HG03139 (cell line): ENCODE measurements around the gene EFCAB12.
A peak's percentile ranks its signal among the peaks of the same experiment; 100 is the strongest.
"Not testable (repeated sequence)": the region's sequence is repeated elsewhere in the genome, so short reads cannot be mapped to it uniquely, and the experiment has no call there.

Experiments used
- ATAC-seq: cut with Tn5 transposase; IDR thresholded peaks from one replicate; pipeline ENCODE4 v1.9.1; 2021; ENCODE audit not compliant: unreplicated experiment

The EFCAB12 gene

DNA sequence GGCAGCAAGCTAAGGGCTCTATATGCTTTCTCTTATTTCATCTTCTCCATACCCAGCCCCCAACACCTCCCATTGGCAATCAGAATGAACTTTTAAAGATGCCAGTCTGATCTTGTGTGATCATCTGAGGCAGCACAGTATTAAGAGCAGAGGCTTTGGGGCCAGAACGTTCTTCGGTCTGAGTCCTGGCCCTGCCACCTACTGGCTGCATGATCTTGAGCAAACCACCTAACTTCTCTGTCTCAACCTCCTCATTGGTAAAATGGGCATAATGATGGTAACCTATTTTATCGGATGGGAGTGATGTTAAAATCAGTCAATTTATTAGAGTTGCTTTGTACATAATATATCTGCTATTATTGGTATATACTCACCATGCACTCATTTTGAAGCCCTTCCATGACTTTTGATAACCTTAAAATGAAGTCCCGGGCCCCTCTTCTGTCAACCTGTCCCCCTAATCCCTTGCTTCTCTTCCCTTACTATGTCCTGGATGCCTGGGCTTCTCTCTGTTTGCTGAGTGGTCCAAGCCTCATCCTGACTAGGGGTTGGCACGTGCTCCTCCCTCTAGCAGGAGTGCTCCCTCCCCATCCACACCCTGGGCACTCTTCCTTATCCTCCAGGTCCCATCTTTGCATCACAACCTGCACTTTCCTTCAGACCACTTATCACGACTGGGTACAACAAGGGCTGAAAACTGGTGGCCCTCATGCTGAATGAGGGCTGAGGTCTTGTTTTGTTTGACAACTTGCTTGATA is 6.3 kb downstream of the EFCAB12 start:
- no peak for ATAC-seq

DNA sequence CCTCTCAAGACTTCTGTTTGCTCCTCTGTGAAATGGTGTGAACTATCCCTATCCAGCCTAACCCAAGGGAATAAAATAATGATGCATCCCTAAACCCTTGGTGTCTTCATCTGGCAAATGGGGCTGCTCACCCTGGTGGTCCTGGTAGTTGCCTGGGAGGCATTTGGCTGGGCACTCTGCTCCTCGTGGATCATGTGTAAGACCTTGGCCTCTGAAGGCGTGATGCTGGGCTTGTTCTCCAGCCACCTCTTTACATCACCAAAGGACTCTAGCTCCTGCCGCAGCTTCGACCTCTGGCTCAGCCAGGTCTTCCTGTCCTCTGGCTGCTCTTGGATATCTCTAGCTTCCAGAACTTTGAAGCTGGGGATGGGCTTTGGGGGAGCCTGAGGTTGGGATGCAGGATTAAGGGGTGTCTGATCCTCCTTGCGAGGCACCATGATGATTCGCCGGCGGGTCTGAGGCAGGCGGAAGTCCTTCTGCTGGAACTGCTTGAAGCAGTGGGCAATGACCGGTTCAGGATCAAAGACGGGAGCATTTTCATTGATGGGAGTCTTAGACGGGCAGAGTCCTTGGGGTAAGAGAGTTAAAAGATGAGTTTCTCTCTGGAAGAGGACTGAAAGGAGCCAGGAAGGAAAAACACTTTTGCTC is 7.1 kb downstream of the EFCAB12 start:
- no peak for ATAC-seq

DNA sequence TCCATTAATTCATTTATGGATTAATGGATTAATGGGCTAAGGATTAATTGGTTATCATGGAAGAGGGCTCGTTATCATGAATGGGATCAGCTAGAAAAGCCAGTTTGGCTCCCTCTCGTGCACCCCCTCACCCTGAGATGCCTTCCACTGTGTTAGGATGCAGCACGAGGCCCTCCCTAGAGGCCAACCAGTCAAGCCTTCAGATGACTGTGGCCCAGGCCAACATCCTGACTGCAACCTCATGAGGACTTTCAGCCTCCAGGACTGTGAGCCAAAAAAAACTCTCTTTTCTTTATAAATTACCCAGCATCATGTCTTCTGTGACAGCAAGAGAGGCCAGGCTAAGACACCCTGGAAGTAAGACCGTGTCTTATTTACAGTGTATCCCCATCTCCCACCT is 9.0 kb downstream of the EFCAB12 start:
- no peak for ATAC-seq

DNA sequence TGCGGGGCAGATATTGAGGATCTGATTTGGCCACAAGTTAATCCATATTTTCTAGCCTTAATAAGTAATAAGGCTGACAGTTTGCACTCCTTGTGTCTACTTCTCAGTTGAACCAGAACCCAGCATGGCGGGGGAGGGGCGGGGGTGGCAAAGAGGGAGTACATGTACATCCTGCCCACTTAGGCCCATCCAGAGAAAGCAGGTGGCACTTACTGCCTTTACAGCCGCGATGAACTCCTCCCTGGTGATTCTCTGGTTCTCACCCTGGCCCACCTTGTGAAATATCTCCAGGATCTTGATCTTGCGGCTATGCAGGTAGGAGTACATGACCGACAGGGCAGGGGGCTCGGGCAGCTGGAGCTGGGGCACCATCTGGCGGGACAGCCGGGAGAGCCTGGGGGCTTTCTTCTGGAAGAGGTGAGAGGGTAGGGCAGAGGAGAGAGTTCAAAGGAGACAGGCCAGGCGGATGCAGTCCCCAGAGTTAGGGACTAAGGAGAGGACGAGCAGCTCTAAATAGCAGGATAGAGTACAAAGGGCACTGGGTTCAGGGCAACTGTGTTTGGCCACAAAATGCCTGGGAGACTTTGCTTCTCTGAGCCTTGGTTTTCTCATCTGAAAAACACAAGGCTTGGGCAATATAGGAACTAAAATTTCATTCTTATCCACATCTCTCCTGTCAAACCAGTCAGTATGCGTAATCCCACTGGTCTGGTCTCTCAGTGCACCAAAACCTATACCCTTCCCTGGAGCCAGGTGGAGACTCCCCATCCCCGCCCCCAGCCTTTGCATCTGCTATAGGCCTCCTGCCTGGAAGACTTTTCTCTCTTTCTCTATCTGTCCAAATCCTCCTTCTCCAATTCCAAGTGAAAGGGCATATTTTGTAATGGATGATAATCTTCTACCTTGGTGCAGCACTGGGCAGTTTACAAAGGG is 10.1 kb downstream of the EFCAB12 start:
- ATAC-seq, result no peak

DNA sequence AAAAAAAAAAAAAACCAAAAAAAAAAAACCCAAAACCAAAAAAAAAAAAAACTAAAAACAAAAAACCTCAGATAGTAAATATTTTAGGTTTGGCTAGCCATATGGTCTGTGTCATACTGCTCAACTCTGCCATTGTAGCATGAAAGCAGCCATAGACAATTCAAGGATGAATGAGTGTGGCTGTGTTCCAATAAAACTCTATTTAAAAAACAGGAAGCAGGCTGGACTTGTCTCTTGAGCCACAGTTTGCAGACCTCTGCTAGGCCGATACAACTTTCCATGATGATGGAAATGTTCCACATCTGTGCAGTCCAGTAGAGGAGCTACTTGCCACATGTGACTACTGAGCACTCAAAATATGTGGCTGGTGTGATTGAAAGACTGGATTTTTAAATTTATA is 11.1 kb downstream of the EFCAB12 start:
- no peak for ATAC-seq

DNA sequence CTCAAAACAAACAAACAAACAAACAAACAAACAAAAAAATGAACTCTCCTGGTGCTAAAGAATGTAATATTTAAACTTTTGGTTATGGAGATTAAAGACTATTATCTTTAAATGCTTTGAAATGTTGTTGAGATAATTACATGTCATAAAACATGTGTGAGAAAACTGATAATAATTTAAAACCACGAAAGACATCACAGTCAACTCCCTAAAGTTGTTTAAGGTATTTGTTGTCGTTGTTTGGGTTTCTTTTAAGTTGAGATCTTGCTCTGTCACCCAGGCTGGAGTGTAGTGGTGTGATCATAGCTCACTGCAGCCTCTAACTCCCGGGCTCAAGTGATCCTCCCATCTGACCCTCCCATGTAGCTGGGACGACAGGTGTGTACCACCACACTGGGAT is 12.0 kb downstream of the EFCAB12 start:
- no peak for ATAC-seq

DNA sequence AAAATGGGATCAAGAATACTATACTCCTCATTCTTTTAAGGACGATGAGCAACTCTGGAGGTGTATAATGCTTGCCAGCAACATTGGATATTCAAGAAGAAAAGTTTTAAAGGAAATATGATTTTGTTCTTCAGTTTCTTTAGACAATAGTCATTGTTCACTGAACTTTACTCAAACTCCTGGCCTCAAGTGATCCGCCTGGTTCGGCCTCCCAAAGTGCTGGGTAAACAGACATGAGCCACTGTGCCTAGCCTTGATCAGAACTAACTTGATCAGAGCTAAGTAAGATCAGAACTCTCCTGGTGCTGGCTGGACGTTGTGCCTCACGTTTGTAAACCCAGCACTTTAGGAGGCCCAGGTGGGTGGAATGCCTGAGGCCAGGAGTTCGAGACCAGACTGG is 12.6 kb downstream of the EFCAB12 start:
- ATAC-seq, result no peak

DNA sequence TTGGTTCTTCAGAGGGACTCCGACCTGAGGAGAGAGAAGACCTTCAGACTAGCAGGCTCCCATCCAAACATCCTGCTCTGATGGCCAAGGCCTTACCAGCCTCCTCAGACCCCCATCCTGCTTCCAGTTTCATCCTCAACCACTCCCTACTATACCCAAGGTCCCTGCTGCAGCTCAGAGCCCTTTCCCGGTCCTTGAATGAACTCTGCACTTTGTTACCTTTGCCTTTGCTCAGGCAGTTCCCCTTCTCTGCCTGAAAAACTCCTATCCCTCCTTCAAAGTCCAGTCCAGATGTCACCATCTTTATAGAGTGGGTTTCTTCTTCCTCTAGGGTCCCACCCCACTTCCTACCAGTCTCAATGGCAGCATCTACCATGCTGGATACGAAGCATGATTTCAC is 13.1 kb downstream of the EFCAB12 start:
- ATAC-seq, result no peak

DNA sequence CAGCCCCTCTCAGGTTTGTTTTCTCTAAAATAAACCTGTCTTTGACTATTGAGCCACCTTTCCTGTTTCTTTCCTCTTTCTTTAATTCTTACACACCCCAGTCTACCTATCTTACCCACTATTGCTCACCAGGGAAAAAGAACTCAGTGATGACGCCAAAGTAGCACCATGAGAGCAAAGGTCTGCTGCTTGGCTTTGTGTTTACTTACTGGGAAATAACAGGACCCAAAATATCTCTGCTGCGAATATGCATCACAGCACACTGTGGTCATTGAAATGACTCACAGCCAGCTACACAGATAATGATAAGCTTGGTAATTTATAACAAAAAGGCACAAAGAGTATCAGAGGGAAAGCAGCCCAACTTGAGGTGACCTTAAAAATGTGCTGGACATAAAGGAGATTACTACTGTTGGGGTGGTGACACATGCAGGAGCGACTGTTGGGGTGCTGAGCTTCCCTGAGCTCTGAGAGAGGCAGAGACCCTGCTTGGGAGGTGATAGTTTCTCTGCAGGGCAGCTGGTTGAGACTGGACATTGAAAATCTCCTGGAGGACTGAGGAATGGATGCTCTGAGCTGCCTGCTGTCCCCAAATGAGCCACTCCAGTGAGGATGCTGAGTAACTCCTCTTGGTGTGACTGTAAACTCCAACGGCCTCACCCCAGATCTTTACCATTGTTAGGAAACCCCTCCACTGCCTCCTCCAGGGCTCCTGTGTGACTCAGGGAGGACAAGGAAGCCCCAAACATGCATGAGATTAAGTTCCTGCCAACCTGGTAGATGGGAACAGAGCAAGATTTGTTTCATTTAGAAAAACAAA is 14.5 kb downstream of the EFCAB12 start:
- peak; percentile 83 for ATAC-seq

DNA sequence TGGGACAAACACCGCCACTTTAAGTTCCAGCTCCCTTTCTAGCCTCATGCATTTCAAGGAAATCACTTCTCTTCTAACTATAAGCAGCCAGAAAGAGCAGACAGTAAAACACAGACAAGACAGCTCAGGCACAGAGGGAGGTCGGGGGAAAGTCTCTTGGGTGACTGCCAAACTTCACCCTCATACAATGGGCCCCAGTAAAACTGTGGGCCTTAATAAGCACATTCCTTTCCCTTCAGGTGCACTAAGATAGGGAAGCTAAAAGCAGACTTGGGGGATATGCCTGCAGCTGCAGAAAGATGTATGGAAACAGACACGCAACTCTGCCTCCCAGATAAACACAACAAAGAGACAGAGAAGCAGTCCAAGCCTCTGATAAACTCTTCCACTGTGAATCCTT is 15.2 kb downstream of the EFCAB12 start:
- not testable (repeated sequence) for ATAC-seq

DNA sequence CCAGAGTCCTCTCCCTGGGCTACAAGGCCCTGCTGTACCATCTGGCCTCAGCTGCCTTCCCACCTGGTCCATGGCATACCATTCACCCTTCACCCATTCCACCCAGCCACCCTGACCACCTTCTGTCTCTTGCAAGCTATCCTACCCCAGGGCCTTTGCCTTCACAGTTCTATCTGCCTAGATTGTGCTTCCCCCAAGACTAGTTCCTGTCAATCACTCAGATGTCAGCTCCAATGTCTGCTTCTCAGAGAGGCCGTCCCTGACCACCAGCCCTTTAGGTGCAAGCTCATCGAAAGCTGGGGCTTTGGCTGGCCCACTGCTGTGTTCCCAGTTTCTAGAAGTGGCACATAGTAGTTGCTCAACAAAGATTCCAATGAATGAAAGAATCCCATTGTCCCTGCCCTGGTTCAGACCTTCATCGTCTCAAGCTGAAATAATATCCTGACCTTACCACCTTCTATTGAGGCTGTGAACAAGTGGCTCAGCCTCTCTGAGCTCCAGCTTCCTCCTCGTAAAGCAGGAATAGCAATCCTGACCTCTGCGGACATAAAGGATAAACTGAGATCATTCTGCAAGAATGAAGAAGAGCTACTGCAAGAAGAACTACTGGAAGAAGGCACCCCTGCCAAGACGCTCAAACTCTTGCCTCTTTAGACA is 15.8 kb downstream of the EFCAB12 start:
- no peak for ATAC-seq

DNA sequence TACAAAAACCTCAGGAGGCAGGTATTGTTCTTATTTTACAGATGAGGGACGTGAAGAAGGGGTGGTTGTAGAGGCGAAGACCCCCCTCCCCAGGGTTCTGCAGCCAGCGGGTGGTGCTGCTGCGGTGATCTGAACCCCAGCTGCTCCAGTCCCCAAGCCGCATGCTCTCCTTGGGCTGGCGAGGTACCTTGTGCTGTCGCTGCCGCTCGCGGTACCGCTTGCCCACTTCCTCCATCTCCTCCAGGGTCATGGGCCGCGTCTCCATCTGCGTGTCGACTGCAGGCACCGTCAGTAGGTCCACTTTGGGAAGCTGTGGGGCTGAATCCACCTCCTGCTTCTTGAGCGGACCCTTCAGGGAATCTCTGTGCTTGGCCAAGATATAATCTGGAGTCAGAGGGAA is 17.5 kb downstream of the EFCAB12 start:
- no peak for ATAC-seq

DNA sequence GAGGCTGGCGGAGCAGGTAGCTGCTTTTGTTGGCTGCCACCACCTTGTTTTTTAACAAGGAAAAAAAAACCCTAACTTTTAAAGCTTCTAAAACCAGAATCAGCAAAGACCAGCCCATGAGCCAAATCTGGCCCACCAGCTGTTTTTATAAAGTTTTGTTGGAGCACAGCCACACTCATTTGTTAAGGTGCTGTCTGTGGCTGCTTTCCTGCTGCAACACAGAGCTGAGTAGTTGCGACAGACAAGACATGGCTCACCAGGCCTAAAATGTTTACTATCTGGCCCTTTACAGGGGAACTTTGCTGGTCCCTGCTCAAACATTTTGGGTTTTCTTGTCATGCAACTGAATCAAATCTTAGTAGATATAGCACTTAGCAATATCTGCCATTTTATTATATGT is 18.9 kb downstream of the EFCAB12 start:
- no peak for ATAC-seq

DNA sequence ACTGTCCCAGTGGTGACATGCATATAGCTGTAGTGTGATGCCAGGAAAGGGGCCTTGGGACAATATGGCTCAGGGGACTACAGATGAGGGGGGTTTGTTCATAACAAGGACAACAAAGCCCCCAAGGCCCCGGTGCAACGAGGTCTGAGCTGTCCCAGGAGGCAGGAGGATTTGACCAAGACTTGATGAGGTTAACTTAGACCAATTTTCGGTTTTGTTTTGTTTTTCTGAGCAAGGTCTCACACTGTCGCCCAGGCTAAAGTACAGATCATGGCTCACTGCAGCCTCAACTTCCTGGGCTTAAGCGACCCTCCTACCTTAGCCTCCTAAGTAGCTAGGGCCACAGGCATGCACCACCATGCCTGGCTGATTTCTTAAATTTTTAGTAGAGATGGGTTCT is 23.8 kb downstream of the EFCAB12 start:
- no peak for ATAC-seq

DNA sequence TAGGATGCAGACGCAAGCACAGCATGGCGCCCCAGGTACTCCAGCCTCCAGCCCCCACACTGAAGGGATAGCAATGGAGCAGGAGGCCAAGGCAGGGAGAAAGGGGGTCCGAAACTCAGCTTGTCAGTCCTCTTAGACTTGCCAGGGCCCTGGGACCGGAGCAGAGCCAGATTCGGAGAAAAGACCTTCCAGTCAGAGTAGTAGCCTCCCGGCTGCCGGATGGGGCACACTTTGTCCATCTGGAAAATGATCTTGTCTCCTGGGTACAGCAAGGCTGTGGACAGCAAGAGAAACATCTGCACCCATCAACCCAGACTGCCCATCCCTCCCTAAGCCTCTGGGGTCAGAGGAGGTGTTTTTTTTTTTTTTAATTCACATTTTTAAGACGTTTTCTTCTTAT is 24.3 kb downstream of the EFCAB12 start:
- ATAC-seq, result no peak

DNA sequence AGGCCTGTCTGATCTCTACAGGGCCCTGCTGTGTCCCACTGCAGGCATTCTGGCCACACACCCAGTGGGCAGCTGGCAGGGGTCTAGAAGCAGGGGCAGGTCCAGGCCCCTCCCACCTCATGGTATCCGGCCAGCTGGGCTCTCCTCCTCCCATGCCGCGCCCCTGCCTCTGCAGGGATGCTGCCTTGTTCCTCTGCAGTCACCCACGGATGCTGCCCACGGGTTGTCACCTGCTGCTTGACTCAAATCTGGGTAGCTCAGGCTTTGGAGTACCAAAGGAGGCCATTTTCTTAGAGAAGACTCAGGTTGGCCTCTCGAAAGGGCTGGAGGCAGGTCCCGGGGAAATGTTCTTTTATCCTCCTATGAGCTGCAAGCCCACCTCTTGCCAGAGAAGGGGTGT is 25.0 kb downstream of the EFCAB12 start:
- no peak for ATAC-seq

DNA sequence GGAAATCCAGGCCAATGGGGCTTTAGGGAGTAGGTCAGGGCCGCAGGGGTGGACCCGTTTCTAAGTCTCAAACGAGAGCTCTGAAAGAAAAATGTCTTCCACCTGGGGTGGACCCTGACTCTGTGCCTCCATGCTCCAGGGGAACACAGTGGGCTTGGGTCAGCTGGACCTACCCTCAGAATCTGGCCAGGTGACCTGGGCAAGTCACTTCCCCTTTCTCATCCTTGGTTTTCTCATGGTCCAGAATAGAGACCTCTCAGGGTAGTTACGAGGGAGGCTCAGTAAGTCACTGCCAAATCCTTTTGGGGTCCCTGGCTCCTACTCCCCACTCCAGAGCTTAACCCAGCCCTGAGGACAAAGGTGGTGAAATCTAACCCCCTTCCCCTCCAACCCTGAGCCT is 25.8 kb downstream of the EFCAB12 start:
- no peak for ATAC-seq

DNA sequence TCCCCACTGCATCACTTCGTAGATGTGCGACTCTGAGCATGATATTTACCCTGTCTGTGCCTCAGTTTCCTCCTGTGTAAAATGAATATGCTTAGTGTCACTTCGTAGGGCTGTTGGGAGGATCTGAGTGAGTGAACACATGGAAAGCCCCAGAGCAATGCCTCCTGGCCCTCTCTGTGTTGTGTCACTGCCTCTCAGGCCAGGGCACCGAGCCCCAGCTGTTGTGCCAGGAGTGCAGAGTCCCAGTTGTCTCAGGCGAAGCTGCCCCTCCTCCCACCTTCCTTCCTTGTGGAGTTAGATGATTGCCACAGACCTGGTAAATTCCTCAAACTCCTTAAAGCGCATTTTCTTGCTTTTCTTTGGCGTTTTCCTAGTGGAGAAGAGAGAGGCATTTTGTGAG is 26.2 kb downstream of the EFCAB12 start:
- ATAC-seq, result no peak

DNA sequence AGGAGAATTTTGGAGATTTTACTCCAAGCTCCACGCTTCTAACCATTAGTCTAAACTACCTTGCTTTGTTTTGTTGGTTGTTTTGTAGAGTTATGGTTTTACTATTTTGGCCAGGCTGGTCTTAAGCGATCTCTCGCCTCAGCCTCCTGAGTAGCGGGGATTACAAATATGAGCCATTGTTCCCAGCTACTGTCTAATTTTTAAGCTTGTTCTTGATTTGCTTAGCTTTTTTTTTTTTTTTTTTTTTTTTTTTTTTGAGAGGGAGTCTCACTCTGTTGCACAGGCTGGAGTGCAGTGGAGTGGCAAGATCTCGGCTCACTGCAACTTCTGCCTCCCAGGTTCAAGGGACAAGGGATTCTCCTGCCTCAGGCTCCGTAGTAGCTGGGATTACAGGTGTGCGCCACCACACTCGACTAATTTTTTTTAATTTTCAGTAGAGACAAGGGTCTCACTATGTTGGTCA is 28.5 kb downstream of the EFCAB12 start:
- ATAC-seq, result no peak

DNA sequence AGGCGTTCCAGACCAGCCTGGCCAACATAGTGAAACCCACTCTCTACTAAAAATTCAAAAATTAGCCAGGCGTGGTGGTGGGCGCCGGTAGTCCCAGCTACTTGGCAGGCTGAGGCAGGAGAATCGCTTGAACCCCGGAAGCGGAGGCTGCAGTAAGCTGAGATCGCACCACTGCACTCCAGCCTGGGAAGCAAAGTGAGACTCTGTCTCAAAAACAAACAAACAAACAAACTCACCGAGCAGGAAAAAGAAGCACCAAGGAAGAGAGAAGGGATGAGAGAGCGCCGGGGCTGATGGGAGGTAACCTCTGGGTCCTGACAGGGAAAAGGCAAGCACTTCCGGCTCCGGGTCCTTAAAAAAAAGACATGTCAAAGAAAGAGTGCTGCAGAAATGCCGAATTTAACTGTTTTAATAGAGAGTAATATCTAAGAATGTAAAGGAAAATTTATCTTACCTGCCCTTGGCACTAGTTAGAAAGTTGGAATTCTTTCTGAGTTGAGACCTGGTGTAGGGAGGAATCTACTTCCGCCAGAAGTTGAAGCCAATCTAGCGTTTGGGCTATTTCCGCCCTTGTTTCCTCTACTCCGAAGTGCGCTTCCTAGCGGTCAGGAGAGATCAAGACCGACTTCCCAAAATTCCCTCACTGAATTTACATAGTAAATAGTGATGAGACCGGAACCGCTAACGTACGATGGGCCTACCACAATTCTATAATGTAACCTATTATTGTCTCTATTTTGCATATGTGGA is 29.1 kb downstream of the EFCAB12 start:
- ATAC-seq, result peak; percentile 66
